Gastrocnemius medialis (tissue), 4 donors: ENCODE measurements around the gene DAB2IP. TPM values are rescaled to one million over a fixed set of nuclear protein-coding genes. Genes with fewer than 3 reads are reported as not detected.

Experiments
- ATAC-seq, 2 donors: fragments of 150-250 bp; one replicate each; pipeline ENCODE4 v1.9.1; 2016
- DNase-seq, 2 donors: peaks; one replicate each; pipeline ENCODE4 v3.0.0-alpha.2; 2019
- H3K27ac ChIP-seq, 4 donors: fragments of 200-600 bp; sonication (generic); 1 replicate in 1 of 4; 2 replicates in 3 of 4; pipeline ENCODE4 v1.5.1; 2016 to 2018; ENCODE audit warnings: mild to moderate bottlenecking in 2 of 4, moderate library complexity in 1 of 4
- H3K27me3 ChIP-seq, 3 donors: fragments of 200-600 bp; sonication (generic) in 2 of 3; 1 replicate in 1 of 3; 2 replicates in 2 of 3; pipeline versions ENCODE4 v1.5.1 to v1.6.0; 2016 to 2019; ENCODE audit warnings: mild to moderate bottlenecking in 1 of 3, moderate library complexity in 1 of 3
- H3K36me3 ChIP-seq, 2 donors: fragments of 200-600 bp; sonication (generic) in 1 of 2; one replicate each; pipeline ENCODE4 v1.5.1; 2017 to 2018
- H3K4me1 ChIP-seq, 2 donors: fragments of 200-600 bp; sonication (generic) in 1 of 2; one replicate each; pipeline ENCODE4 v1.5.1; 2016 to 2017; ENCODE audit warnings: mild to moderate bottlenecking in 2 of 2
- H3K4me3 ChIP-seq, 4 donors: fragments of 200-600 bp; sonication (generic) in 3 of 4; 1 replicate in 1 of 4; 2 replicates in 3 of 4; pipeline ENCODE4 v1.5.1; 2016 to 2019; ENCODE audit warnings: mild to moderate bottlenecking in 2 of 4
- H3K9me3 ChIP-seq, 3 donors: fragments of 200-600 bp; sonication (generic) in 2 of 3; 1 replicate in 1 of 3; 2 replicates in 2 of 3; pipeline ENCODE4 v1.5.1; 2016 to 2019
- POLR2A ChIP-seq, 2 donors: fragments of 450-650 bp; IDR thresholded peaks; one replicate each; pipeline ENCODE4 v1.6.1; 2017; ENCODE audit warnings: antibody characterized with exemption in 2 of 2, mild to moderate bottlenecking in 2 of 2, moderate library complexity in 2 of 2
- in situ Hi-C, 4 donors: fragments of 200-750 bp; cut with MboI; loops; one replicate each; pipeline versions ENCODE4 v1.15.0 to v1.8.0; 2017; ENCODE audit warnings: low sequenced_read_pairs in 4 of 4
- intact Hi-C: fragments of 100-400 bp; cut with DNase I; formaldehyde crosslinking; loops from one replicate; pipeline ENCODE4 v1.15.1; 2023; ENCODE audit warnings: low total_unique reads
- total RNA-seq, 4 donors: library from RNA; depleted of rRNA; stranded (reverse); fragments of >200 nt; gene quantifications; one replicate each; pipeline versions ENCODE4 v1.1.0 to v1.2.3, GENCODE V29; 2016
- TF ChIP-seq, protein P1 (sequence below), 5 experiments: fragments of 450-650 bp in 3 of 5; fragments of 200-600 bp in 2 of 5; sonication (generic) in 2 of 5; IDR thresholded peaks in 4 of 5; conservative IDR thresholded peaks in 1 of 5; 1 replicate in 4 of 5; 2 replicates in 1 of 5; pipeline ENCODE4 v1.5.1; 2016 to 2019; ENCODE audit warnings: antibody characterized with exemption in 5 of 5, mild to moderate bottlenecking in 3 of 5, moderate library complexity in 3 of 5

Gene DAB2IP
- total RNA-seq, 4 donors from 2014 or later = 22.7 to 68.2 (median 37.4) TPM

DNA sequence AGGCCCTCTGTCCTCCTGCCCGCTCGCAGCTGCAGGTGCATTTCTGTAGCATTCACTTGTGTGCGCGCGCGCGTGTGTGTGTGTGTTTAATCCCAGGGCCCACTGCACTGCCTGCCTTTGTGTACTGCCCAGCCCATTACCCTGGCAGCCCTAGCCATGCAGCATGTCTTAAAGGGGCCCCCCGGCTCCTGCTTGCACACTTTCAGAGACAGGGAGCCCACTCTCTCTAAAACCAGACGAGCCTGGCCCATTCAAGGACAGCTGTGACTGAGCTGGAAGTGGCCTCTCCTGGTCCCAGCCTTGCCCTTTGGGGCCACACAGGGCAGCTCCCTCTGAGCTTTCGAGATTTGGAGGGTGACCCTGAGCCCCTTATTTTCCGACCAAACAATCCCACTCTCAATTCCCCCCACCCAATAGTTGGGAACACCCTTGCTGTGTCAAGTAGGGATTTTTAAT lies 98.9 kb downstream of the DAB2IP start:
- intact Hi-C loops = no loop called here
- Histone ChIP-seq H3K4me3 (no peak overlapping the region), H3K9me3 (no peaks in the 10 kb centered on the region), H3K36me3 (no peaks in the 10 kb centered on the region), H3K27me3 (no peaks in the 10 kb centered on the region), H3K27ac (peak overlapping the region; percentile 63 to 91 (median 74)), H3K4me1 (peaks cover 78 to 88% of the 10 kb centered on the region in 2 donors)
- ATAC-seq (no peak), DNase-seq (no peak)
- TF ChIP-seq POLR2A (IDR thresholded peaks at IDR 0.05) = no peak
- TF ChIP-seq, protein P1, sequence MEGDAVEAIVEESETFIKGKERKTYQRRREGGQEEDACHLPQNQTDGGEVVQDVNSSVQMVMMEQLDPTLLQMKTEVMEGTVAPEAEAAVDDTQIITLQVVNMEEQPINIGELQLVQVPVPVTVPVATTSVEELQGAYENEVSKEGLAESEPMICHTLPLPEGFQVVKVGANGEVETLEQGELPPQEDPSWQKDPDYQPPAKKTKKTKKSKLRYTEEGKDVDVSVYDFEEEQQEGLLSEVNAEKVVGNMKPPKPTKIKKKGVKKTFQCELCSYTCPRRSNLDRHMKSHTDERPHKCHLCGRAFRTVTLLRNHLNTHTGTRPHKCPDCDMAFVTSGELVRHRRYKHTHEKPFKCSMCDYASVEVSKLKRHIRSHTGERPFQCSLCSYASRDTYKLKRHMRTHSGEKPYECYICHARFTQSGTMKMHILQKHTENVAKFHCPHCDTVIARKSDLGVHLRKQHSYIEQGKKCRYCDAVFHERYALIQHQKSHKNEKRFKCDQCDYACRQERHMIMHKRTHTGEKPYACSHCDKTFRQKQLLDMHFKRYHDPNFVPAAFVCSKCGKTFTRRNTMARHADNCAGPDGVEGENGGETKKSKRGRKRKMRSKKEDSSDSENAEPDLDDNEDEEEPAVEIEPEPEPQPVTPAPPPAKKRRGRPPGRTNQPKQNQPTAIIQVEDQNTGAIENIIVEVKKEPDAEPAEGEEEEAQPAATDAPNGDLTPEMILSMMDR (IDR thresholded peaks at IDR 0.05 in 4 of 5, conservative IDR thresholded peaks at IDR 0.05 in 1 of 5) = no peak
- in situ Hi-C loops = no loop called here

DNA sequence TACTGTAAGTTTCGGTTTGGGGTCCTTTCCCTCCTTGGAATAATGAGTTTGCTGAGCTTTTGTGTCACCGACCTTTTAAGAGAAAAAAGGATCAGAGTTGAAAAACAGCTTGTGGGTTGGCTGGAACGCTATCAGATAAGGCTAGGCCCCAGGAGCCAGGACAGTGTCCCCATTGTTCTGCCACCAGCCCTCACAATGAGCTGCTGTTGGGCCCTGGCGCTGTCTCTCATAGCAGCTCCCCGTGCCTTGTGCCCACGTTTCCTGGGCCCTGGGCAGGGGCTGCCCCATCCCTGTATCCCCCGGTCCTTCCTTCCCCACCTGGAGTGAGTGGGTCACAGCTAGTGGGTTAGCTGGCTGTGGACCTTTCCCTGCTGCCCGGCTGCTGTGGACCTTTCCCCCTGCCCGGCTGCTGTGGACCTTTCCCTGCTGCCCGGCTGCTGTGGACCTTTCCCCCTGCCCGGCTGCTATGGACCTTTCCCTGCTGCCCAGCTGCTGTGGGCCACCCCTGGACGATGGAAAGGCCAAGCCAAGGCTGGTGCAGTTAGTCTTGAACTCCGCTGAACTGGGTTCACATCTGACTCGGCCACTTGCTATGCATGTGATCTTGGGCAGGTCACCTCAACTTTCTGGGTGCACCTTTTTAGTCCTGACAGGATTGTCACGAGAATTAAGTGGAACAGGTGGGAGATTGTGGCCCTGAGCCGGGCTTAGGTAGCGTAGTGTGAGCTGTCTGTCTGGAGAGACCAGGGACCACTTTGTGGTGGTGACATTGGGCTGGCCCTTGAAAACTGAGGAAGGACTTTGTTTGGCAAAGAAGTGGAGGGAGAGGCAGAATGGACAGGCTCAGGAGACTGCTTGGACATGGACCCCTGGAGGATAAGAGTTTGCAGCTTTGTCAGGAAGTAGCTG lies 99.5 kb downstream of the DAB2IP start:
- no peak overlapping the region for H3K4me3 ChIP-seq
- ATAC-seq = no peak
- H3K27ac ChIP-seq = peak overlapping the region; percentile 63 to 91 (median 74)
- H3K27me3 ChIP-seq = no peaks in the 10 kb centered on the region
- no peak for DNase-seq
- in situ Hi-C loops (no loop called here), intact Hi-C loops (no loop called here)
- H3K4me1 ChIP-seq = peaks cover 79 to 88% of the 10 kb centered on the region in 2 donors
- no peaks in the 10 kb centered on the region for H3K9me3 ChIP-seq
- no peaks in the 10 kb centered on the region for H3K36me3 ChIP-seq
- TF ChIP-seq, protein P1 (IDR thresholded peaks at IDR 0.05 in 4 of 5, conservative IDR thresholded peaks at IDR 0.05 in 1 of 5) = no peak
- TF ChIP-seq POLR2A (IDR thresholded peaks at IDR 0.05) = no peak

DNA sequence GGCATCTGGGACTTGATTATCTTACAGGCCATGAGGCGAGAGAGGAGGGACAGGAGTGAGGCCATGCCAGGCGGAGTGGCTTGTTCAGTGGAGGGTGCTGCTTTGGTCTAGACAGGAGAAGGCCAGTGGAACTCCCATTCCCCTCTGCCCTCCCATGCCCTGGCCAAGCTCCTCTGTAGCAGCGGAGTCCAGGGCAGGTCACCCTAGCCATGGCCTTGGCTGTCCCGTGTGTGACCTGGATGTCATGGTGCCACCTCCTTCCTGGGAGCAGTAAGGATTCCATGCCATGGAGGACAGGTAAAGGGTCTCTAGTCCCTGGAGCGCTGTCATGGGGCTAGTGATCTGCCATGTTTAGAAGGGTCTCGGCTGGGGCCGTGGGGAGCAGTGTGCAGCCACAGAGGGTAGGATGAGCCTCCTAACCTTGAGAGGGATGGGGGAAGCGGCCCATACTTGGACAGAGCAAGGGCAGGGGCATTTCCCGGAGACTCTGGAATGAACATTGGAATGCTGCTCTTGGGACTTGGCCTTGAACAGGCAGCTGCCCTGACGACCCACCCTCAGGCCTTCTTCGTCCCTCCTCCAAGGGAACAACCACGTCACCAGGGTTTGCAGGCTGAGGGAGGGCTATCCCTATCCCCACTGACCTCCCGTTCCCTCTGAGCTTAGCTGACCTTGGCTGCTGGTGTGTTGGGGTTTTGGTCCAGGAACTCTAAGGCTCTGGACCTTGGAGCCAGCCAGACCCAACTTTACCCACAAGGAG lies 100.4 kb downstream of the DAB2IP start:
- Histone ChIP-seq H3K27ac (peak overlapping the region; percentile 63 to 91 (median 74)), H3K36me3 (no peaks in the 10 kb centered on the region), H3K27me3 (no peaks in the 10 kb centered on the region), H3K4me3 (no peak overlapping the region), H3K9me3 (no peaks in the 10 kb centered on the region), H3K4me1 (peaks cover 87 to 89% of the 10 kb centered on the region in 2 donors)
- intact Hi-C loops (no loop called here), in situ Hi-C loops (no loop called here)
- TF ChIP-seq, protein P1 (IDR thresholded peaks at IDR 0.05 in 4 of 5, conservative IDR thresholded peaks at IDR 0.05 in 1 of 5) = no peak
- TF ChIP-seq POLR2A (IDR thresholded peaks at IDR 0.05) = no peak
- DNase-seq (no peak), ATAC-seq (no peak)

GRCh38 chr9:121752929-121753328 lies 101.5 kb downstream of the DAB2IP start:
- peaks cover 85 to 91% of the 10 kb centered on the region in 2 donors for H3K4me1 ChIP-seq
- DNase-seq (no peak), ATAC-seq (no peak)
- TF ChIP-seq, protein P1 (IDR thresholded peaks at IDR 0.05 in 4 of 5, conservative IDR thresholded peaks at IDR 0.05 in 1 of 5) = no peak
- no peak for TF ChIP-seq POLR2A (IDR thresholded peaks at IDR 0.05)
- in situ Hi-C loops (no loop called here), intact Hi-C loops (no loop called here)
- H3K27me3 ChIP-seq = no peaks in the 10 kb centered on the region
- peaks cover 0 to under 1% of the 10 kb centered on the region in 2 donors for H3K36me3 ChIP-seq
- no peaks in the 10 kb centered on the region for H3K9me3 ChIP-seq
- peak overlapping the region; percentile 63 to 91 (median 74) for H3K27ac ChIP-seq
- H3K4me3 ChIP-seq = no peak overlapping the region
